GM19238 (cell line): ENCODE measurements around the gene ATP5ME.
"Not testable (repeated sequence)": the region's sequence is repeated elsewhere in the genome, so short reads cannot be mapped to it uniquely, and the experiment has no call there.

Experiments
- DNase-seq: peaks from one replicate; pipeline ENCODE4 v3.0.0; 2011; ENCODE audit warnings: low spot score; ENCODE audit not compliant: insufficient read length

Gene ATP5ME

GRCh38 chr4:656436-657337, 17.4 kb downstream of the ATP5ME start:
- DNase-seq: no peak

GRCh38 chr4:655464-656151, 18.5 kb downstream of the ATP5ME start:
- no peak for DNase-seq

GRCh38 chr4:654871-655463, 19.1 kb downstream of the ATP5ME start:
- DNase-seq: no peak

GRCh38 chr4:654503-654845, 19.6 kb downstream of the ATP5ME start:
- DNase-seq: no peak

- no peak for DNase-seq
These were observed 20.1 kb downstream of the ATP5ME start for GRCh38 chr4:653831-654502.

- DNase-seq: no peak
These were observed 20.8 kb downstream of the ATP5ME start for GRCh38 chr4:653080-653821.

- no peak for DNase-seq
These were observed 22.0 kb downstream of the ATP5ME start for GRCh38 chr4:651884-652642.

GRCh38 chr4:650951-651883, 22.9 kb downstream of the ATP5ME start:
- no peak for DNase-seq

- no peak for DNase-seq
These were observed 23.6 kb downstream of the ATP5ME start for GRCh38 chr4:650461-650860.

- no peak for DNase-seq
These were observed 24.2 kb downstream of the ATP5ME start for GRCh38 chr4:649751-650310.

GRCh38 chr4:649293-649625, 24.8 kb downstream of the ATP5ME start:
- DNase-seq: no peak

GRCh38 chr4:648579-649292, 25.3 kb downstream of the ATP5ME start:
- DNase-seq: no peak

GRCh38 chr4:647481-647880, 26.6 kb downstream of the ATP5ME start:
- DNase-seq: no peak

- DNase-seq: no peak
These were observed 27.6 kb downstream of the ATP5ME start for GRCh38 chr4:646460-646859.

- not testable (repeated sequence) for DNase-seq
These were observed 31.7 kb downstream of the ATP5ME start for GRCh38 chr4:642366-642765.

GRCh38 chr4:637536-638280, 36.4 kb downstream of the ATP5ME start:
- DNase-seq: no peak

GRCh38 chr4:636628-637159, 37.4 kb downstream of the ATP5ME start:
- no peak for DNase-seq
